WTC11 (cell line): ENCODE results near the gene TXNDC15.

Source experiments
- ATF1 ChIP-seq: sonication (generic); formaldehyde crosslinking; IDR thresholded peaks from 2 replicates; pipeline ENCODE4 v1.8.1; 2023; ENCODE audit warnings: mild to moderate bottlenecking, moderate library complexity, missing genetic modification reagents
- CREM ChIP-seq: sonication (generic); formaldehyde crosslinking; IDR thresholded peaks from 2 replicates; pipeline ENCODE4 v1.8.1; 2022; ENCODE audit warnings: mild to moderate bottlenecking, missing genetic modification reagents, moderate library complexity
- CTCF ChIP-seq: fragments of 200-600 bp; IDR thresholded peaks from 2 replicates; pipeline ENCODE4 v1.8.0; 2022; ENCODE audit warnings: antibody characterized with exemption
- ZNF263 ChIP-seq: sonication (generic); formaldehyde crosslinking; IDR thresholded peaks from 2 replicates; pipeline ENCODE4 v1.8.1; 2022; ENCODE audit warnings: low read depth, mild to moderate bottlenecking, moderate library complexity, missing genetic modification reagents

GRCh38 chr5:134892282-134892681 is 18.1 kb downstream of the TXNDC15 start:
- TF ChIP-seq ZNF263 (CRISPR knock-in tag) (no peak), CREM (CRISPR knock-in tag) (no peak), ATF1 (CRISPR knock-in tag) (no peak), CTCF (no peak)
